Fibroblast of lung (primary cell): ENCODE results near the gene KIF20B. TPM values are rescaled to one million over a fixed set of nuclear protein-coding genes. Genes with fewer than 3 reads are reported as not detected.

Experiments
- DNase-seq, 2 donors: peaks; one replicate each; pipeline versions ENCODE4 v3.0.0 to v3.0.0-alpha.2; 2010; ENCODE audit warnings: low read depth in 2 of 2
- H2AFZ ChIP-seq: 2 replicates; pipeline ENCODE4 v1.5.1; 2012; ENCODE audit warnings: low read length, control low read depth, inconsistent platforms
- H3K27ac ChIP-seq: 2 replicates; pipeline ENCODE4 v1.5.1; 2011; ENCODE audit warnings: low read length, control low read depth; ENCODE audit not compliant: insufficient read depth
- H3K27me3 ChIP-seq: 2 replicates; pipeline ENCODE4 v1.5.1; 2011; ENCODE audit warnings: mild to moderate bottlenecking, low read length; ENCODE audit not compliant: control insufficient read depth, insufficient read depth
- H3K36me3 ChIP-seq: 2 replicates; pipeline ENCODE4 v1.5.1; 2011; ENCODE audit warnings: low read length; ENCODE audit not compliant: control insufficient read depth, insufficient read depth
- H3K4me1 ChIP-seq: 2 replicates; pipeline ENCODE4 v1.5.1; 2011; ENCODE audit warnings: low read length; ENCODE audit not compliant: control insufficient read depth, insufficient read depth; ENCODE audit errors: extremely low read depth
- H3K4me2 ChIP-seq: 2 replicates; pipeline ENCODE4 v1.5.1; 2011; ENCODE audit warnings: low read length, control low read depth; ENCODE audit not compliant: insufficient read depth; ENCODE audit errors: extremely low read depth
- H3K4me3 ChIP-seq, 4 experiments: fragments of 200-600 bp in 1 of 4; sonication (generic) in 1 of 4; replicated peaks in 1 of 4; 2 replicates each; pipeline ENCODE4 v1.5.1; 2011 to 2016; ENCODE audit warnings: low read length in 4 of 4, low read depth in 3 of 4, mild to moderate bottlenecking in 3 of 4, control low read depth in 2 of 4, inconsistent platforms in 1 of 4, mixed read lengths in 1 of 4; ENCODE audit not compliant: insufficient read depth in 1 of 4; ENCODE audit errors: control extremely low read depth in 1 of 4
- H3K79me2 ChIP-seq: 2 replicates; pipeline ENCODE4 v1.5.1; 2012; ENCODE audit warnings: mild to moderate bottlenecking, low read length, inconsistent platforms; ENCODE audit not compliant: control insufficient read depth, insufficient read depth
- H3K9ac ChIP-seq: 2 replicates; pipeline ENCODE4 v1.5.1; 2011; ENCODE audit warnings: mild to moderate bottlenecking, low read length, control low read depth; ENCODE audit not compliant: insufficient read depth
- H3K9me3 ChIP-seq: 2 replicates; pipeline ENCODE4 v1.5.1; 2012; ENCODE audit warnings: low read depth, low read length; ENCODE audit not compliant: control insufficient read depth, insufficient read depth
- H4K20me1 ChIP-seq: 2 replicates; pipeline ENCODE4 v1.5.1; 2011; ENCODE audit warnings: low read length; ENCODE audit not compliant: control insufficient read depth, insufficient read depth; ENCODE audit errors: extremely low read depth
- CTCF ChIP-seq, 2 donors: IDR thresholded peaks in 1 of 2; conservative IDR thresholded peaks in 1 of 2; 1 replicate in 1 of 2; 2 replicates in 1 of 2; pipeline ENCODE4 v1.5.1; 2011 to 2012; ENCODE audit warnings: low read length in 2 of 2, control low read depth in 1 of 2, inconsistent platforms in 1 of 2, low read depth in 1 of 2, mild to moderate bottlenecking in 1 of 2
- EZH2 ChIP-seq: IDR thresholded peaks from 2 replicates; pipeline ENCODE4 v1.5.1; 2012; ENCODE audit warnings: low read length, control low read depth, mild to moderate bottlenecking; ENCODE audit errors: missing control alignments
- polyA plus RNA-seq, 2 donors: library from polyadenylated mRNA; depleted of rRNA in 1 of 2; stranded (reverse) in 1 of 2; unstranded in 1 of 2; fragments of >200 nt; gene quantifications; 2 replicates each; pipeline ENCODE4 v1.2.1, GENCODE V29; 2011 to 2012; ENCODE audit warnings: missing spikeins in 1 of 2
- total RNA-seq: library from RNA; depleted of rRNA; stranded (reverse); fragments of >200 nt; gene quantifications from 2 replicates; pipeline ENCODE4 v1.2.1, GENCODE V29; 2014

KIF20B gene
- total and polyA plus RNA-seq, 2 donors (not counting 1 experiment from before 2014, with no cell fraction given): 5.6 to 9.2 TPM

- Histone ChIP-seq H2AFZ (no peak overlapping the region), H3K4me3 (no peak overlapping the region), H3K4me1 (no peaks in the 10 kb centered on the region), H3K4me2 (no peak overlapping the region), H3K9ac (no peak overlapping the region), H3K79me2 (no peaks in the 10 kb centered on the region), H3K36me3 (peaks cover 2% of the 10 kb centered on the region), H3K27me3 (no peaks in the 10 kb centered on the region), H3K9me3 (no peaks in the 10 kb centered on the region), H3K27ac (no peak overlapping the region), H4K20me1 (no peaks in the 10 kb centered on the region)
- TF ChIP-seq CTCF (conservative IDR thresholded peaks at IDR 0.05 in 1 of 2, IDR thresholded peaks at IDR 0.05 in 1 of 2; ENCODE audit: low read depth in 1 of 2, low read length in 2 of 2) (no peak), EZH2 (no peak)
- DNase-seq: no peak
These were observed 70.3 kb downstream of the KIF20B start for GRCh38 chr10:89771684-89772083.

GRCh38 chr10:89773081-89773480 is 71.7 kb downstream of the KIF20B start:
- Histone ChIP-seq H3K4me1 (no peaks in the 10 kb centered on the region), H3K36me3 (peaks cover 2% of the 10 kb centered on the region), H3K79me2 (no peaks in the 10 kb centered on the region), H3K9ac (no peak overlapping the region), H3K4me3 (no peak overlapping the region), H3K9me3 (no peaks in the 10 kb centered on the region), H2AFZ (no peak overlapping the region), H3K27ac (no peak overlapping the region), H3K4me2 (no peak overlapping the region), H4K20me1 (no peaks in the 10 kb centered on the region), H3K27me3 (no peaks in the 10 kb centered on the region)
- peak in 1 of 2 donors; percentile 17 for DNase-seq
- TF ChIP-seq EZH2: no peak
- TF ChIP-seq CTCF (conservative IDR thresholded peaks at IDR 0.05 in 1 of 2, IDR thresholded peaks at IDR 0.05 in 1 of 2; ENCODE audit: low read depth in 1 of 2, low read length in 2 of 2): no peak

GRCh38 chr10:89776665-89777064 is 75.3 kb downstream of the KIF20B start:
- Histone ChIP-seq H3K79me2 (no peaks in the 10 kb centered on the region), H3K4me2 (no peak overlapping the region), H3K27me3 (no peaks in the 10 kb centered on the region), H3K4me3 (no peak overlapping the region), H4K20me1 (no peaks in the 10 kb centered on the region), H2AFZ (no peak overlapping the region), H3K9ac (no peak overlapping the region), H3K27ac (no peak overlapping the region), H3K9me3 (no peaks in the 10 kb centered on the region), H3K4me1 (no peaks in the 10 kb centered on the region), H3K36me3 (no peaks in the 10 kb centered on the region)
- DNase-seq: no peak
- TF ChIP-seq EZH2 (no peak), CTCF (conservative IDR thresholded peaks at IDR 0.05 in 1 of 2, IDR thresholded peaks at IDR 0.05 in 1 of 2; ENCODE audit: low read depth in 1 of 2, low read length in 2 of 2) (no peak)
